Embryonic facial prominence (tissue), 1 donor: Measurements from ENCODE around the gene ZFHX3.

Experiments
- DNase-seq: peaks from one replicate; pipeline ENCODE4 v3.0.0-alpha.2; 2016; ENCODE audit errors: extremely low spot score

The ZFHX3 gene

DNA sequence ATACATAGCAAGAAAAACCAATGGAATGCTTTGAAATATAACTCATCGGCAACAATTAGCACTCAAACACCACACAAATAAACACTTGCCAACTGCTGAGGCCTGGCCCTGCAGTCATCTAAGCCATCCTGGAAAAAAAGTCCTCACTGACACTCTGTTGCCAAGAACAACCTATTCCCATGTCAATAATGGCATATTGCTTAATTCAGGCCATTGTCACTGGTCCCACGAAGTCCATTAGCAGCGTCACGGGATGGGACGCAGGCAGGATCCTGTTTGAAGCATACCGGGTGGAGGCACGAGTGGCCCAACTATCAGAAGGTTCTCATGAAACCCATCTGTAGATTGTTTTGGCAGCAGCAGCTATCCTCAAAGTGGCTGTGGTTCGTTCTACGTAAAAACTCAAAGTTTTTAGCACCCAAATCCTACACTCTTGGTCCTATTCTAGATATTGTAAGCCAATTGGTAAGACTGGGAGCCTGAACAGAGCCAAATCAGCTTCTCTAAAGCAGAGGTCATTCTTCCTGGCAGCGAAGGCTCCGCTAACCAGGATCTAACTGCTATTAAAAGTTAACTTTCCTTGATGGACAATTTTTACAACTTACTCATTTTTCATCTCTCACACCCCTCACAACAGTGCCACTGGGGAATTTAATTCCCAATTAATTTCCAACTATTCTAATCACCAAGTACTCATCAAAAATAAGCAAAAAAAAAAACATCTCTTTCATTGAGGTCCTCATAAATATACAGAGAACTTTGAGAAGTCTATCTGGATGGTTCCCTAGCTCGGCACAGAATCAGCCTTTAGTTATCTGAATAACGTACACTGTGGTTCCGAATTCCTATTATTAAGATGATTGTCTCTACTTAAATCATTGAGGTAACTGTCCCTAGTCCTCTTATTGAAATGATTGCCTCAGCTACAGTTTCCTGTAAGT is 91.5 kb downstream of the ZFHX3 start:
- no peak for DNase-seq

DNA sequence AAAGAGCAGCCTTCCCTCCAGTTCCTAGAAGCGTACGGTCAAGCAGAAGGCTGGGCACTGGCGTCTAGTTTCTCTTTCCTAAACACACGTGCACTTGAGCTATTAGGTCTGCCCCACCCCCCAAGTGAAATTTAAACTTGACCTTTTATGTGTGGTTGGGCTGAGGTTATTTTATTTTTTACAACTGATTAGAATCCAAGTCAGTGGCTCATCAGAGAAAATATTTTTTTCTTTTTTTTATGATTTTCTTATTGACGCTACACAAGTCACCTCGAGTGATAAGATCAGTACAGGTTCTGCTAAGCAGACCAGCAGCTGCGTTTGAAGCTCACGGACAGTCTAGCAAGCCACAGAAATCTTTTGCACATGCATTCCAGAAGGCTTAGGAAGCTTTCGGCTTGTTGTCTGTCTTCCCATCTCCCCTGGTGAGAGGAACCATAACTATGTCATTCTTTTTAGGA is 95.1 kb downstream of the ZFHX3 start:
- DNase-seq = no peak

DNA sequence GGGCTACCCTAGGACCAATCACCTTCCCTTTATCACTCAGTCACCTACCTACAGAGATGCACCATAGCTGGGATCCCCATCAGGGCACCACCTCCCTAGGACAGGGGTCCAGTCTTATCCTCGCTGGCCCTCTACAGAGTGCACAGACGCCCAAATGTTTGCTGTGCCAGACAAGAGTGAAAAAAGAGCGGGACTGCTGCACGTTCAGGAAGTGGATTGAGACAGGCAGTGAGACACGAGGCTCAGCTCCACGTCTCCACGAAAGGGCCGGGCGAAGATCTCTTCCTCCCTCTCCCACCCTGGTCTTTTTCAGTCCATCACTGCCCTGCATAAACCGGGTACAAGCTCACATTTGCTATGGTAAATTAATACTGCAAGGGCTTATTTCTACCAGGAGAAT is 95.5 kb downstream of the ZFHX3 start:
- no peak for DNase-seq

DNA sequence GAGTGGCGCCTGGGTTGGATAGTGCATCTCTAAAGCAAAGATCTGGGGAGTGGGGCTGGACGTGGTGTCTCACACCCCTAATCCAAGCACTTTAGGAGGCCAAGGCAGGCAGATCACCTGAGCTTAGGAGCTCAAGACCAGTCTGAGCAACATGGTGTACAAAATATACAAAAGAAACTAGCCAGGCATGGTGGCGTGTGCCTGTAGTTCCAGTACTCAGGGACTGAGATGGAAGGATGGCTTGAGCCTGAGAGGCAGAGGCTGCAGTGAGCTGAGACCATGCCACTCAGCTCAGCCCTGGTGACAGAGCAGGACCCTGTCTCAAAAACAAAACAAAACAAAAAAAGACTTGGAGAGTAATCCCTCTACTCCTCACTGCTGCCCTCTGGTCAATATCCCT is 96.0 kb downstream of the ZFHX3 start:
- DNase-seq = no peak

DNA sequence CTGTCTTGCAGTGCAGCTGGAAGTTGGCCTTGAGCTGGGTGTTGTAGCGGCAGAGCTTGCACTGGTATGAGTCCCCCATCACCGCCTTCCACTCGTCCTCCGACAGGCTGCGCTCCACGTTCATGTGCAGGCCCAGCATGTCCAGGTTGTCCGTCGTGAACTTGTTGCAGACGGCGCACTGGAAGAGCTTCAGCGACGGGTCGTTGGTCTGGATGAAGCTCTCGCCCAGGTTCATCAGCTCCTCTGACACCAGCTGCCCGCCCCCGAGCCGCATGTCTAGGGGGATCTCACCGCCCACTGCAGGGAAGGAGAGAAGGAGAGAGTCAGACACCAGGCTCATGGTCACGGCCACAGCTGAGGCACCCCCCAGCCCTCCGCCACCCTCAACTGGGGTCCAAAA is 97.3 kb downstream of the ZFHX3 start:
- no peak for DNase-seq

DNA sequence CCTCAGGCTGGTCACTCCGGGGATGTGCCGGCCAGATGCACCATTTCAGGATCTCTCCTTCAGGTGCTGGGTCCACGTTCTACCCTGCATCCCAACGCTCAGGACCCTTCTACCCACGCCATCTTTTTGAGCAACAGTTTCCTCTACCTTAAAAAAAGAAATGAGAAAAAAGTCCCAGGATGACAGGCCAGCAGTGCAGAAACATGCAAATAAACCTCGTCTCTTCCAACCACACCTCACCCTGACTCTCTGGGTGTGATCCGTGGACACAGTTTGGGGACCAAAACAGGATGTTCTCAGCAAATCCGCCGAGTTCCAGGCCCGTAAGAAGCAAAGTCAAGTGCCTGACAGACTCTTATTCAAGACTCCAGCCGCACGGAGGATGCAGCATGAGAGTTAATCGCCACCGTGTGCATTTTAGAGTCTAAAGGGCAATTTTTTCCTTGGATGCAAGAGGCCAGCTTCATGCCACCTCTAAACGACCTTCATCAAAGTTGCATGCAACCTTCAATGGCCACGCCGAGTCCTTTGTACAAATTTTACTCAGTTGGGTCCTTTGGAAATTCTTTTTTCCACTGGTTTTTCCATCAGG is 99.6 kb downstream of the ZFHX3 start:
- no peak for DNase-seq

DNA sequence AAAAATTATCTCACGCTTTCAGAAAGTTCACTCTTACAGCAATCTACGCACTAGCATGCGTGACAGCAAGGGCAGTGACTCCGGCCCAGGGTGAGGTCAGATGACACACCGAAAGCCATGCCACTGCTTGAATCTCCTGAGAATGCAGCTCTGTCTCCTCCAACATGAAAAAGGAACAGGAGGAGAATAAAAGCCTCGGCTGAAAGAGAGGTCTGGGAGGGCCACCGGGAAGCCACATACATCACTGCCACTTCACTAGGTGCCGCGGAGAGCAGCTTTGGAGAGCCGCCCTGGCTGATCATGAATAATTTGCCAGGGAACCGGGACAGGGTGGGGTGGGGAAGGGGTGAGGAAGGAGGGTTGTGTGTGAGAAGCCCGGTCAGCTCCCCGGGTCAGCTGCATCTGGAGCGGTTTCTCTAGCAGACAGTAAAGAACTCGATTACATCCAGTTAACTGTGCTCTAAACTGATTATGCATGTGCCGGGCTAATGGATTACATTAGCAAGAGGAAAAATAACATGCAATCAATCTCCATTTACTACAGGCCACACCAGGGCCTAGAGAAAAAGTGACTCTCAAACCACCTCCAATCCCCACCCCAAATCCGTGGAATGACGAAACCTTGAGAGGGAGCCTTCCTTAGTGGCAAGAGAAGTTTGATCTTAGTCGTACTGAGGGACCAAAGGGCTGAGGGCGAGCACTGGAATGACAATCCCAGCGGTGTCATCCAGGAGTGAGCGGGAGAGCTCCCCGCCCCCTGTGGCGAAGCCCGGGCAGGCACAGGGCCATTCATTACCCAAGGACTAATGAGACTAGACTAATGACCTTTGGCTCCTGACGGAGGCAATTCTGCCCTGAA is 100.3 kb downstream of the ZFHX3 start:
- no peak for DNase-seq

DNA sequence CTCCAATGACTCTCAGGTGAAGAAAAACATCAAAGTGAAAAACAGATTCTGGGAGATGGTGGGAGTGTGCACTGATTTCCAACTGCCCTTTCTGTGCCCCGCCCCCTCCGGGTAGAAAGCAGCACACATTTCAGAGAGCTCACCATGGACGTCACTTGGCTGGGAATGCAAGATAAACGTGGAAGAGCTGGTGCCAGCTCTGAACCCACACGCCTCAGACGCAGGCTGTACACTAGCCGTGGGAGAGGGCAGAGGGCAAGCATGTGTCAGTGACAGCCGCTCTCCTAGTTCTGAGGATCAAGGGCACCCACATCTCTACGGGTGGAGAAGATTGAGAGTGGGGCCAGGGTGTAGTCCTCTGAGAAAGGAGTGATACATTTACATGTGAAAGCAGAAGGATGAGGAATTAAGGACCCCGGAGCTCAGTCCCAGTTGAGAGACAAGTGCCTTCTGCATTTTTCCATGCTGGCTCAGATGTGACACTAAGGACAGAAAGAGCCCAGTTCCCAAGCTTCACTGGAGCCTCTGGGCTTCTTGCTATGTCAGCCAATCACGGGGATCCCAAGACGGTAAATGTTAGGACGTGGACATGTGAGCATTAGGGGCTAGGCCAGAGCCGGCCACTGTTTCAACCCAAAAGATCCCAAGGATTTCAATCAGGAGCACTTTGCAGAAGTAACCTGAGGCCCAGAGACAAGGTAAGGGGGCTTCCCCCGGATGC is 101.3 kb downstream of the ZFHX3 start:
- DNase-seq = no peak

DNA sequence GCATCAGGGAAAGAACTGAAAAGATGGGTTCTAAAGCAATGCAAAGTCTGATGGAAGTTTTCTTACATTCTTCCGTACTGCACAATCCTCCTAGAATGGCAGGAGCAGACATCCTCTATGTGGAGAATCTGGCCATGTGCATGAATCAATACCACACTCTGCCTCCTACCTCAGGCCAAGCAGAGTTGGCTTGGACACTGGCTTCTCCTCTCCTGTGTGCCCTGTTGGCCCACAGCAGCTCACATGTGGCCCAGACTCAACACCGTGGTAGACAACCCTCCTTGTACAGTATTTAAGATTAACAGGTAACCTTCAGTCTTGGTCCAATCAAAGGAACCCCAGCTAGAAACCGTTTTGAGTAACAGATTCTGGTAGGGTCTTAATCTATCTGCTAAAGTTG is 101.9 kb downstream of the ZFHX3 start:
- no peak for DNase-seq

DNA sequence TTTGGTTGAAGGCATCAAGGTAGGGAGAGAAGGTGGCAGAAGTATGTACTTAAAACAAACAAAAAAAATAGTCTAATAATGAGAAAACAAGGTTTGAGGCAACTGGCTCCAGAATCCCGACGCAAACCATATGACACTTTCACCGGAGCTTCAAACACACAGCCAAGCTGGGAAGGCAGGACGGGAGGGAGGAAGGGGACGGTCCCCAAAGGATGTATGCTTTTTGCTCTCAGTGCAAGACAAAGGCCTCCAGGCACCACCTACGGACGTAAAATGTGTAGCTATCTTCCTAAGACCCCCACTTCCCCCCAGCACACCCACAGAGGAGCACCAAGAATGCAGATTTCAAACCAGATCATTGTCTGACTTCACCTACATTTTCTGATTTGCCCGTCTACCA is 102.3 kb downstream of the ZFHX3 start:
- no peak for DNase-seq

DNA sequence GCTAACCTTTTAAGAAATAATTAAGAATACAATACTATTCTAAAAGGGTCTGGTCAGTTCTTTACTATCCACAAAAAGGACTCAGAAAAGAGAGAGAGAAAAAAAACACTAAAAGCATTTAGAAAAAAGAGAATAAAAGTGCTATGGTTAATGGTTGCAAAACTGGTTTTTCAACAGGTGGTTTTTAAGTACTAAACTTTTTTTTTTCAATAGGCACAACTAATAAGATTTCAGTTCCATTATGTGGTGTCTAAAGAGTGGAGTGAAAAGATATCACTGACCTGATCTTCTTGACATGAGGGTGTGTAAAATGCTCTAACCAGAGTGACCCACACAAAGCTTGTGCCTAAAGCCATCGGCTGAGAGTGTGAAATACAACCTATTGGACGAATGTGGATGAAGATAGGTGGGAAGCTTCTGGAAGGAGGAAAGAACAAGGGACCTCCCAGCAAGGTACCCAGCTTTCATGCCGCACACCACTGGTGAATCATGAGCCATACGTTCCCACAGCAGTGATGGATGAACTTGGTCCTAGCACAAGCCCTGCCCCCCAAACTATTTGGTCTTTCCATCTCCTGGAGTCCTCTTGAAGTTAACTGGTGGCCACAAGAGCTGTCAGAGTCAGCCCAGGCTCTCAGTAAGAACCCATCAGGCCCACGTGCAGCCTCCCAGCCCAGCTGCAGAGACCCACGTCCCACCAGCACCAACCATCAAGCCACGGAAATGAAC is 103.0 kb downstream of the ZFHX3 start:
- no peak for DNase-seq

DNA sequence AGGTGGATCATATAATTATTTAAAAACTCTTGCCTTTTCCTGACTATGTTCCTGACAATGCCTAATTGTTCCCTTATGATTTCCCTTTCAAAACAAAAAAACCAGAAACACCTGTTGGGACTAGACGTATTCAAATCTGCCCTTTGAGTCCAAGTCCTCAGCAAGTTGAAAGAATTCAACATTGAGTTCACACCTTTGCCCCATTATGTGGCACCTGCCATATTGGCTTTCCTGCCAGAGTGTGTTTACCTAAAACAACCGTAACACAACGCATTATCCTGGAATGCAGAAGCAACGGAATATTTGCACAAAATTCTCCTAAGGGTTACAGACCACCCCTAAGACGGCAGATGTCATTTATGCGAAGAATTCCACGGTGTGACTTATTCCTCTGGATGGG is 105.9 kb downstream of the ZFHX3 start:
- no peak for DNase-seq

DNA sequence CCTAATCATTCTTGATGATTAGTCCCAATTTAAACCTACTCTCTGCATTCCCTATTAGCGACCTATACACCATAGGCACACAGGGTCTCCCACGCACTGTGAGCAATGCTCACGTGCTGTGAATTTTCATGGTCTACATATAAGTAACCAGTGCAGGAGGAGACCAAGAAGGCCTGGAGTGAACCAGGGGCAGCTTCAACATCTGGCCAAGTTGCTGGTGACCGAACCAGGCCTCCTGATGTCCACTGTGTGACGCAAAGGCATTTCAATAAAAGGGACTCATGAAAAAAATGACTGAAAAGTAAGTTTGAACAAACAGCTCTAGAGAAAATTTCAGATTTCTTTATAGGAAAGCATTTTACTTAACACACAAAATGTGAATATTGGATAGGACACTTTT is 107.0 kb downstream of the ZFHX3 start:
- DNase-seq = no peak

DNA sequence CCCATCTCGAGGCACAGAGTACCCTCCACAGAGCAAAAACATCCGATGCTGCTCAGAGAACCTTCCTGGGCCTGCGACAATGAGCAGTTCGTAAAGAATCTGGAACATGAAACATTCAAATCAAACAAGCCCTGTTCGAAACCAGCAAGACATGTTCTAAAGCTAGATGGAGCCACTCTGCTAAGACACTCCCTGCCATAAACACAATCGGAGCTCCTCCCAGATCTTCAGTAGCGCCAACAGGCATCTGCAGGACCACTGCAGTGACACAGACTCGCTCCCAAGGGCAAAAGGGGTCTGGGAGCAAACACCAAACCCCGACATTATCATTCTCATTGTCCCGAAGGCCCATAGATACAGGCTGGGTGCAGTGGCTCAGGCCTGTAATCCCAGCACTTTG is 108.7 kb downstream of the ZFHX3 start:
- DNase-seq = no peak

DNA sequence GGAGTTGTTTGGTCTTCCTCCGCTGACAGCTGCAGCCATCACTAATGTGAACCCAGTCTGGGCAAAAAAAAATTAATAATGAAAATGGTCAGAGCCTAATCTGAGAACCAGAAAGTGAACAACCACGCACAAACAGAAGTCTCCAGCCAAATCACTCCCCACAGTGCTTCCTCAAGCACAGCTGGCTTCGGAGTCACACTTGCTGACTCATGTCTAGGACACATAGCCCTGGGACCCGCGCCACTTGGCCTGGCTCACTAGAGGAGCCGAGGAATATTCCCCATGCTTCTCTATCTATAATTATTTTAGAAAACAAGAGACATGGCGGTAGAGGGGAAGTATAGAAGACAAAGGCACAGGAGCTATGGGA is 109.1 kb downstream of the ZFHX3 start:
- DNase-seq = no peak

DNA sequence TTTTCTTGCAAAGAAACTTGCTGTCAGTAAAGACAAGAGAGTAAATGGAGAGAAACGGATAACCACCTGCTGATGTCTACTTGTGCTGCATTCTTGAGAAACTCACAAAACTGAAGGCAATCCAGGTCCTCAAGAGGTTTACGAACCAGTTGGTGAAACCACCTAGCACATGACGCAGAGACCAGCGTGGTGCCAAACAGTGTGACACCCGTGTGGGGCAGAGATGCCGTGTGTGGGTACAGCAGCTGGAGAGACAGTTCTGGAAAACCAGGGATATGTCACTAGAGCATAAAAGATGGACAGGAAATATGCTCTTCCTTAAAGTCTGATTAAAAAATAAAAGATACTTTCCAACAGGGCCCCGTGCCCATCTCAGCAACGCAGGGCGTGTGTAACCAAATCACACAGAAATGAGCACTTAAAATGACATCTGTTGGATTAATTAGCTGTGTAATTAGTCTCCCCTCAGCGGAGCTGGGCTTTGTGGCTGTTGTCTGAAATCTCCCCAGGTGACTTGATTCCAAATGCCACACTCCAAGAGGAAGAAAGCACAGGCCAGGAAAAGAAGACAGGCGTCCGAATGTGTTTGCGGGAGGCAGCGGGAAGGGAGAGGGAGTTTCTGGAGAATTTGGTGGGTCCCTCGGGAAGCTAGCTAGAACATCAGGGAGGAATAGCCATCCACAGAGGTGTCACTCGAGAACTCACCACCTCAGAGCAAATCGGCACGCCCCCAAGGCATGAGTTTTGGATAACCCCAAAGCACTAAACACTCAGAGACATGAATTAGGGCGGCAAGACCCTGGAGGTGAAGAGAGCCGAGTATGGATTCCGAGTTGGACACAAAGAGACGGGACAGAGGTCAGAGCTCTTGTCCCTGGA is 109.8 kb downstream of the ZFHX3 start:
- DNase-seq = no peak

DNA sequence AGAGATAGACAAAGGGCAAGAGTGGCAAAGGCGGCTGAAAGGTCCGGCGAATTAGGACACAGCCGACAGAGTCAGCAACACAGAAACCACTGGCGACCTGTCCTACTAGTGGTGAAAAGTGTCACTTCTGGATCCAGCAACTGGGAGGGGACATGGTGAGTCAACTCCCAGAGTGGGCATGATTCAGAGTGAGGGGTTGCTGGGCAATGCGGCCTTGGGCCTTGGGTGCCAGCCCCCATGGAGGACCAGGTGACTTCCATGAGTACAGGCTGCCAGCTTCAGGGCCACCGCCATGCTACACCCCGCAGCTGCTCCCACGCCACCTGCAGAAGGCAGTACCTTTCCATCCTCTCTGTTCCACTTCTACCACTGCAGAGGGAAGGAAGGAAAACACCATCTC is 110.6 kb downstream of the ZFHX3 start:
- no peak for DNase-seq

DNA sequence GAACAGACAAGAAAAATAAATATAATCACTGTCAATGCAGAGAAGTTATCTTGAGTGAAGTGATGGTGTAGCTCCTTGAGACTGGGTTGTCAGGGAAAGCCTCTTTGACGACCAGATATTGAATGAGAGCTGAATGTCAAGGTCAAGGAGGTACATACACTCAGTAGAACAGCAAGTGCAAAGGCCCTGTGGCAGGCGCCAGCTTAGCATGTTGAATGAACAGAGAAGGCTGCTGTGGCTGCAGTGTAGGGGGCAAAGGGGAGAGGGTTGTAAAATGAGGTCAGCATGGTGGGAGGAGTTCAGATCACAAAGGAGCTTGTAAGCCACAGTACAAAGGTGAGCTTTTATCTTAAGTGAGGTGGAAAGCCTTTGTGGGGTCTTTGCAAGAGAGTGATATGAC is 111.5 kb downstream of the ZFHX3 start:
- DNase-seq = no peak

DNA sequence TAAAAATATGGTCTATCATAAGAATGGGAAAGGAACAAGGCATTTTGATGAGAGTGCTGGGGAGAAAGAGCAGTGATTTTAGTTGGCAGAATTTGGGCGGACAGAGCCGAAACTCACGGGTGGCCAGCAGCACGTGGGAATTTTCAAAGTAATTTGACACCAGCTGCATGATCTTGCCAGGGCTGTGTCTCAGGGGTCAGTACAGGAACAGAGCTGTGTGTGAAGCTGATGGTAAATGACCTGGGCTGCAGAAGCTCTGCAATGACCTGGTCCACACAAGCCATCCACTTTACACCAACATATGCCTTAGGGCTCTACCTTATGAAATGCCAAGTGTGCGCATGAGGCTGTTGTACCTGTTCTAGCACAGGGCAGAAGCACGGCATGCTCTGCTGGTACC is 112.0 kb downstream of the ZFHX3 start:
- no peak for DNase-seq
